H1 (cell line): ENCODE measurements around the gene NELFB.

Source experiments
- CEBPB ChIP-seq: IDR thresholded peaks from 2 replicates; pipeline ENCODE4 v1.6.1; 2012; ENCODE audit warnings: low read depth, low read length
- CHD1 ChIP-seq: IDR thresholded peaks from 2 replicates; pipeline ENCODE4 v1.6.1; 2012; ENCODE audit warnings: low read depth, low read length, improper control_type of control experiment
- CREB1 ChIP-seq: IDR thresholded peaks from 2 replicates; pipeline ENCODE4 v1.6.1; 2012; ENCODE audit warnings: inconsistent platforms
- TF ChIP-seq, protein P1 (sequence below), 3 experiments: IDR thresholded peaks; 1 replicate in 2 of 3; 2 replicates in 1 of 3; pipeline versions ENCODE4 v1.5.1 to v1.6.1; 2011; ENCODE audit warnings: low read length in 3 of 3, mild to moderate bottlenecking in 3 of 3, inconsistent platforms in 2 of 3, low read depth in 1 of 3, moderate library complexity in 1 of 3; ENCODE audit not compliant: insufficient read depth in 1 of 3; ENCODE audit errors: control extremely low read depth in 1 of 3

DNA sequence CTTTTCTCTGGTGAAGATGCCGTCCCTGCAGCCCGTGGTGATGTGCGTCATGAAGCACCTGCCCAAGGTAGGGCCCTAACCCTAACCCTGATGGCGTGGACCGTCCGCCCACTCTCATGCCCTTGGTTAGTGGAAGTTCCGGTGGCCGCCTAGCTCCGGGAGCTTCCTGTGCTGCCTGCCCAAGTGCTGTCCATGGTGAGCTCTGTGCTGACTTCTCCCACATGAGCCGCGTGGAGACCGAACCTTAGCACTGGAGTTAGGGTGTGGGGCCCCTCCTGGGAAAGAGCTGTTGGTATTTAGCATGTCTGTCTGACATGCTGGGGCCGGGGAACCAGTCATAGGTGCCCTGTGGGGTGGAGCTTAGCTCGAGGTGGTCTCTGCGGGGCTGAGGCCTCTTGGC lies 1.2 kb downstream of the NELFB start:
- TF ChIP-seq, protein P1, sequence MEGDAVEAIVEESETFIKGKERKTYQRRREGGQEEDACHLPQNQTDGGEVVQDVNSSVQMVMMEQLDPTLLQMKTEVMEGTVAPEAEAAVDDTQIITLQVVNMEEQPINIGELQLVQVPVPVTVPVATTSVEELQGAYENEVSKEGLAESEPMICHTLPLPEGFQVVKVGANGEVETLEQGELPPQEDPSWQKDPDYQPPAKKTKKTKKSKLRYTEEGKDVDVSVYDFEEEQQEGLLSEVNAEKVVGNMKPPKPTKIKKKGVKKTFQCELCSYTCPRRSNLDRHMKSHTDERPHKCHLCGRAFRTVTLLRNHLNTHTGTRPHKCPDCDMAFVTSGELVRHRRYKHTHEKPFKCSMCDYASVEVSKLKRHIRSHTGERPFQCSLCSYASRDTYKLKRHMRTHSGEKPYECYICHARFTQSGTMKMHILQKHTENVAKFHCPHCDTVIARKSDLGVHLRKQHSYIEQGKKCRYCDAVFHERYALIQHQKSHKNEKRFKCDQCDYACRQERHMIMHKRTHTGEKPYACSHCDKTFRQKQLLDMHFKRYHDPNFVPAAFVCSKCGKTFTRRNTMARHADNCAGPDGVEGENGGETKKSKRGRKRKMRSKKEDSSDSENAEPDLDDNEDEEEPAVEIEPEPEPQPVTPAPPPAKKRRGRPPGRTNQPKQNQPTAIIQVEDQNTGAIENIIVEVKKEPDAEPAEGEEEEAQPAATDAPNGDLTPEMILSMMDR (IDR thresholded peaks at IDR 0.05; ENCODE audit: control extremely low read depth in 1 of 3, insufficient read depth in 1 of 3, low read depth in 1 of 3, low read length in 3 of 3), result no peak
- TF ChIP-seq CEBPB (no peak), CREB1 (no peak), CHD1 (no peak)
